NB4 (cell line): ENCODE data around the gene RMDN3.

Experiments used
- POLR2A ChIP-seq: IDR thresholded peaks from 2 replicates; pipeline ENCODE4 v1.6.1; 2011; ENCODE audit warnings: mild to moderate bottlenecking; ENCODE audit not compliant: insufficient read length; ENCODE audit errors: extremely low read depth
- TF ChIP-seq, protein P1 (sequence below): IDR thresholded peaks from one replicate; pipeline ENCODE4 v1.5.1; 2012; ENCODE audit warnings: low read depth, low read length
- TF ChIP-seq, protein P2 (sequence below): IDR thresholded peaks from 2 replicates; pipeline ENCODE4 v1.6.1; 2011; ENCODE audit warnings: low read depth, low read length

DNA sequence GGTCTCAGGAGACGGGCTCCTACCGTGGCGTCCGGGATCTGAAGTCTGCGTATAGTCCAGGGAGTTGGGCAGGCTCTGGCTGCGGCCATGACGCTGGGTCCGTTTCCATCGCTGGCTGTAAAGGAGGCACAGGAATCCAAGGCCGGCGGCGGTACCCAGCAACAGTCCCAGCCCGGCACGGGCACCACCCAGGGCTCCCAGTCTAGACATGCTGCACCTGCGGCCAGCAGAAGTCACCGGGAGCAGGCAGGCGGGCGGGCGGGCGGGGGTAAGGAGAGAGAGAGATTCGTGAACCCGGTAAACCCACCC is 526 bp downstream of the RMDN3 start:
- TF ChIP-seq POLR2A, result no peak
- TF ChIP-seq, protein P1, sequence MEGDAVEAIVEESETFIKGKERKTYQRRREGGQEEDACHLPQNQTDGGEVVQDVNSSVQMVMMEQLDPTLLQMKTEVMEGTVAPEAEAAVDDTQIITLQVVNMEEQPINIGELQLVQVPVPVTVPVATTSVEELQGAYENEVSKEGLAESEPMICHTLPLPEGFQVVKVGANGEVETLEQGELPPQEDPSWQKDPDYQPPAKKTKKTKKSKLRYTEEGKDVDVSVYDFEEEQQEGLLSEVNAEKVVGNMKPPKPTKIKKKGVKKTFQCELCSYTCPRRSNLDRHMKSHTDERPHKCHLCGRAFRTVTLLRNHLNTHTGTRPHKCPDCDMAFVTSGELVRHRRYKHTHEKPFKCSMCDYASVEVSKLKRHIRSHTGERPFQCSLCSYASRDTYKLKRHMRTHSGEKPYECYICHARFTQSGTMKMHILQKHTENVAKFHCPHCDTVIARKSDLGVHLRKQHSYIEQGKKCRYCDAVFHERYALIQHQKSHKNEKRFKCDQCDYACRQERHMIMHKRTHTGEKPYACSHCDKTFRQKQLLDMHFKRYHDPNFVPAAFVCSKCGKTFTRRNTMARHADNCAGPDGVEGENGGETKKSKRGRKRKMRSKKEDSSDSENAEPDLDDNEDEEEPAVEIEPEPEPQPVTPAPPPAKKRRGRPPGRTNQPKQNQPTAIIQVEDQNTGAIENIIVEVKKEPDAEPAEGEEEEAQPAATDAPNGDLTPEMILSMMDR, result no peak
- TF ChIP-seq, protein P2, sequence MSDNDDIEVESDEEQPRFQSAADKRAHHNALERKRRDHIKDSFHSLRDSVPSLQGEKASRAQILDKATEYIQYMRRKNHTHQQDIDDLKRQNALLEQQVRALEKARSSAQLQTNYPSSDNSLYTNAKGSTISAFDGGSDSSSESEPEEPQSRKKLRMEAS, result no peak
